AG10803 (cell line): ENCODE data around the gene OSCAR.

Experiments used
- DNase-seq: peaks from one replicate; pipeline ENCODE4 v3.0.0; 2010; ENCODE audit warnings: low read depth
- H3K4me3 ChIP-seq: 2 replicates; pipeline ENCODE4 v1.5.1; 2011; ENCODE audit warnings: mild to moderate bottlenecking, low read length, control low read depth
- TF ChIP-seq, protein P1 (sequence below): conservative IDR thresholded peaks from 2 replicates; pipeline ENCODE4 v1.5.1; 2011; ENCODE audit warnings: mild to moderate bottlenecking, low read length, control low read depth, inconsistent platforms

OSCAR gene

GRCh38 chr19:54138489-54139256, 38.1 kb upstream of the OSCAR start:
- peak overlapping the region; percentile 75 for H3K4me3 ChIP-seq
- TF ChIP-seq, protein P1, sequence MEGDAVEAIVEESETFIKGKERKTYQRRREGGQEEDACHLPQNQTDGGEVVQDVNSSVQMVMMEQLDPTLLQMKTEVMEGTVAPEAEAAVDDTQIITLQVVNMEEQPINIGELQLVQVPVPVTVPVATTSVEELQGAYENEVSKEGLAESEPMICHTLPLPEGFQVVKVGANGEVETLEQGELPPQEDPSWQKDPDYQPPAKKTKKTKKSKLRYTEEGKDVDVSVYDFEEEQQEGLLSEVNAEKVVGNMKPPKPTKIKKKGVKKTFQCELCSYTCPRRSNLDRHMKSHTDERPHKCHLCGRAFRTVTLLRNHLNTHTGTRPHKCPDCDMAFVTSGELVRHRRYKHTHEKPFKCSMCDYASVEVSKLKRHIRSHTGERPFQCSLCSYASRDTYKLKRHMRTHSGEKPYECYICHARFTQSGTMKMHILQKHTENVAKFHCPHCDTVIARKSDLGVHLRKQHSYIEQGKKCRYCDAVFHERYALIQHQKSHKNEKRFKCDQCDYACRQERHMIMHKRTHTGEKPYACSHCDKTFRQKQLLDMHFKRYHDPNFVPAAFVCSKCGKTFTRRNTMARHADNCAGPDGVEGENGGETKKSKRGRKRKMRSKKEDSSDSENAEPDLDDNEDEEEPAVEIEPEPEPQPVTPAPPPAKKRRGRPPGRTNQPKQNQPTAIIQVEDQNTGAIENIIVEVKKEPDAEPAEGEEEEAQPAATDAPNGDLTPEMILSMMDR: no peak
- no peak for DNase-seq

- H3K4me3 ChIP-seq: peak within 1 kb of the TSS; percentile 75
- DNase-seq: no peak
- TF ChIP-seq, protein P1: no peak
Measured at GRCh38 chr19:54137699-54138488, 37.3 kb upstream of the OSCAR start, which contains the start of gene CNOT3. TSS of gene CNOT3 (plus strand) at chr19:54137762. CDS start at chr19:54142979, 5,217 bp downstream.

DNA sequence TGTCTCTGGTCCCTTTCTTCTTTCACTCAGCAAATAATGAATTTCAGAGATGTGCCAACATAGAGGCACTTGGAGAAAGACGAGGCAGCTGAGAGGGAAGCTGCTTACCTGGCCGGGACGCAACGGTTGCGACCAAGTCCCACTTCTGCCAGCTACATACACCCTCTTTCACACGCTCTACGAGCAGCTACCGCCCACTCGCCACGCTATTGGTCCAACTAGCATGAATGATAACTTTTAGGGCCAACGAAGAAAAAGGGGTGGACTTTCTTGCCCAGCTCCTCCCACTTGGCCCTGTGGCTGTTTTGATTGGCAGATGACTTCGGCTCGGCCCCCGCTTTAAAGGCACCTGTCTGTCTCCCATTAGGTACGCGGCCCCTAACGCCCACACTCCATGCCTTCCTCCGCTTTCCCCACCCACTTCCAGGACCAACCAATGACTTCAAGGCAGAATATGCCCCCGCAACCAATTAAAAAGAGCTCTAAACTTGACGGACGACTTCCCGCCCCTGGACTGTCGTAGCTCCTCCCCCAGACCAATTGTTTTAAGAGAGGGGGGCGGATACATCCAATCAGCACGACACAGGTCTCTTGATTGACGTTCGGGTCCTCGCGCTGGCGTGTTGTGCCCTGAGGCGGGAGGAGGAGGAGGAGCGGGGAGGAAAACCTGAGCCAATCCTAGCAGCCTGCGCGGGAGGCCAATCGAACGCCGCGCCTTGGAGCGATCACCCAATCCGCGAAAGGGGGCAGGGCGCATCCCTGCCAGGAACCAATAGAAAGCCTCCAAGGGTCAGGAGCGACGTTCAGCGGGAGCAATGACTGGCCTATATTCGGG, 36.5 kb upstream of the OSCAR start:
- H3K4me3 ChIP-seq: peak overlapping the region; percentile 66
- TF ChIP-seq, protein P1: no peak
- DNase-seq: peak; percentile 100

DNA sequence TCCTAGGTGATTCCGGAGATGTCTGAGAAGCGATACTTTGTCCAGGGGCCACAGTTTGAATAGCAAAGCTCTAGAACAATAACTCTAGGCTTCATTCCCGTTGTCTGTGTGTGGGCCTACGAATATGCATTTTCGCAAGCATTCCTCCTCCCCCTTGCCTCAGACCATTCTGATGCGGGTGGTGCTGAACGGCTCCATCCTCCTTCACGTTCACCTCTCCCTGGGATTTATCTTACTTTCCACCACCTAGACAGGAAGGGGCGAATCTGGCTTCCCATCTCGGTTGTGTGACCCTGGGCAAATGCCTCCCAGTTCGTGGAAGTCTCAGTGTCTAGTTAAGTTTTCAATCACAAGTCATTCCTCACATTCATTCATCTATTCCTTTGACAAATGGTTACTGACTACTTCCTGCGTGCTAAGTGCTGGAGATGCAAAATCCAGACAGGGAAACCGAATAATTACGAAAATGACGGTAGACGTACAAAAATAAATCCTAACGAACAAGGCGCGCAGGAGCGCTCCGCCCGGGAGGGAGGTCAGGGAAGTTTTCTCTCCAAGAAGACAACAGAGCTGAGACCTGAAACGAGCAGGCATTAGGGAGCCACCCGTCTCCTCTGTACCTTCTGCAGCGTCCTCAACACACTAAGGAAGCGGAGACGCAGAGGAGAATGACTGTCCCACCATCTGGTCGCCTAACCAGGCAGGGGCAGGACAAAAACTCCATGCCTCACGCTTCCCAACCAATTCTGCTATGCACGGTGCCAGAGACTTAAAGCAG, 35.7 kb upstream of the OSCAR start:
- TF ChIP-seq, protein P1: no peak
- peak overlapping the region; percentile 66 for H3K4me3 ChIP-seq
- DNase-seq: peak; percentile 27

GRCh38 chr19:54133957-54134590, 33.5 kb upstream of the OSCAR start:
- no peak overlapping the region for H3K4me3 ChIP-seq
- TF ChIP-seq, protein P1: no peak
- no peak for DNase-seq
